ENCODE data around the gene LIMCH1.

GRCh38 chr4:41575665-41576064, 37.7 kb downstream of the LIMCH1 start:
- TF ChIP-seq EZH2 (IDR thresholded peaks at IDR 0.05; ENCODE audit: low read length, unreplicated experiment) (no peak), CTCF (conservative IDR thresholded peaks at IDR 0.05; ENCODE audit: low read depth, low read length) (no peak), EZH2phosphoT487 (IDR thresholded peaks at IDR 0.05; ENCODE audit: borderline replicate concordance, low read length) (no peak)

All from PC-3 (cell line).